ENCODE results near the gene TACC2. TPM values are rescaled to one million over a fixed set of nuclear protein-coding genes. Genes with fewer than 3 reads are reported as not detected.

Gene TACC2
- total and polyA plus RNA-seq, 2 donors (not counting 3 experiments of a cell fraction or from before 2014, with no cell fraction given), result 14.4 to 46.2 TPM

DNA sequence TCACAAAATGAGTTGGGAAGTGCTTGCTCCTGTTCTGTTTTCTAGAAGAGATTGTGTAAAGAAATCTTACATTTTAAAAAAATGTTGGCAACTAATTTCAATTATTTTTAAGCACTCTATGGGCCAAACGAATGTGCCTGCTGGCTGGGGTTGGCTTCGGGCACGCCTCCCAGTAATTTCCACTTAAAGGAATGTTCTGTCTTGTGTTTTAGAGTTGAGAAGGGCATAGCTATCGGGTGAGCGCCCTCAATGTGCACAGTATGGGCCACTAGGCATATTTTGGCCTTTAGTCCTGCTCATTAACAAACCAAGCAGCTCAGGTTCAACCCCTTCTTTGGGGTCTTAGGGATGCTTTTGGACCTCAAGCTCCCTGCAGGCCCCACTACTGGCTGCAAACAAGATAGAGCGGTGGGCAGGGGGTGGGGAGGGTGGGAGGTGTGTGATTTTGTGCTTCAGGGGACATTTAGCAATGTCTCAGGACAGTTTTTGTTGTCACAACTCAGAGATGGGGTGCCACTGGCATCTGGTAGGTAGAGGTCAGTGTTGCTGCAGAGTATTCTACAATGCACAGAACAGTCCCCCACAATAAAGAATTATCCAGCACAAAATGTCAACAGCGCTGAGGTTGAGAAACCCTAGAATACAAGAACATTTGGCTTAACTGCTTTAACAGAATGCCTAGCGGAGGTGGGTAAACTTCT lies 40.7 kb downstream of the TACC2 start:
- no peak overlapping the region for H3K4me3 ChIP-seq (replicated peaks in 1 of 3; ENCODE audit: insufficient read depth in 1 of 3, low read depth in 1 of 3, low read length in 3 of 3)
- no peaks in the 10 kb centered on the region for H3K36me3 ChIP-seq (ENCODE audit: control insufficient read depth in 2 of 2, extremely low read depth in 1 of 2, insufficient read depth in 2 of 2, low read length in 2 of 2)
- no peak overlapping the region for H3K27ac ChIP-seq (ENCODE audit: insufficient read depth, low read depth, low read length)
- H2AFZ ChIP-seq (ENCODE audit: low read depth, low read length), result no peak overlapping the region
- no TSS peak for BruUV-seq (replicated peaks)
- H3K4me1 ChIP-seq (ENCODE audit: control insufficient read depth, extremely low read depth, insufficient read depth, low read length), result no peaks in the 10 kb centered on the region
- H4K20me1 ChIP-seq (replicated peaks; ENCODE audit: control insufficient read depth, extremely low read depth, insufficient read depth, low read length), result no peaks in the 10 kb centered on the region
- CTCF ChIA-PET, result no interaction called here
- no peaks in the 10 kb centered on the region for H3K9me3 ChIP-seq (replicated peaks; ENCODE audit: control insufficient read depth, insufficient read depth, low read length)
- dilution Hi-C loops (cut with MboI; ENCODE audit: extremely low pct_ligation_motif_present, low sequenced_read_pairs) (no loop called here), intact Hi-C loops (cut with micrococcal nuclease) (no loop called here)
- TF ChIP-seq POLR2AphosphoS5 (IDR thresholded peaks at IDR 0.05; ENCODE audit: insufficient read depth, low read depth, low read length), result no peak
- TF ChIP-seq MAX (IDR thresholded peaks at IDR 0.05; ENCODE audit: insufficient read depth, insufficient read length), result no peak
- no peak for TF ChIP-seq JUN (IDR thresholded peaks at IDR 0.05; ENCODE audit: borderline replicate concordance, insufficient read depth, insufficient read length, low read depth)
- TF ChIP-seq EZH2 (IDR thresholded peaks at IDR 0.05; ENCODE audit: borderline replicate concordance, low read depth, low read length, severe bottlenecking), result no peak
- no peak for TF ChIP-seq FOS (IDR thresholded peaks at IDR 0.05; ENCODE audit: borderline replicate concordance, insufficient read depth, low read length)
- no peaks in the 10 kb centered on the region for H3K9me1 ChIP-seq (replicated peaks; ENCODE audit: control insufficient read depth, extremely low read depth, insufficient read depth, low read length)
- H3K27me3 ChIP-seq (ENCODE audit: control insufficient read depth in 2 of 2, insufficient read depth in 2 of 2, low read length in 2 of 2), result peaks cover 0 to 2% of the 10 kb centered on the region in 2 experiments
- no peak overlapping the region for H3K4me2 ChIP-seq (ENCODE audit: insufficient read depth, low read length)
- DNase-seq (ENCODE audit: low read depth, low spot score) (no peak), FAIRE-seq (no peak)
- POLR2A ChIA-PET, result no interaction called here
- no peak overlapping the region for H3K9ac ChIP-seq (replicated peaks; ENCODE audit: extremely low read depth, insufficient read depth, low read length)
- no peaks in the 10 kb centered on the region for H3K79me2 ChIP-seq (ENCODE audit: control insufficient read depth, insufficient read depth, low read length)

DNA sequence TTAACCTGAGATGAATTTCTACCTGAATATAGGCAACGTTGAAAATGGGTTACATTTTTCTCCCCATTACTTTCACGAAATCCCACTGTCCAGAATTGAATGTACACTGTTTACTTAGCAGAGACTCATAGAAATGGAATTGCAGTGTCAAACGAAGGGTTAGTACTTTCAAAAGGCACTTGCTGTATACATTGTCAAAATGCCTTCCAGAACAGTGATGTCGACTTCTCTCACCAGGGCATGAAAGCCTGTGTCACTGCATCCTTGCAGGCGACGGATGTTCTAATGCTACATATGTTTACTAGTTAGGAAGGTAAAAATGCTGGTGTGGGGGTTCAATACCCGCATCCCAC lies 41.2 kb downstream of the TACC2 start:
- Histone ChIP-seq H3K4me1 (ENCODE audit: control insufficient read depth, extremely low read depth, insufficient read depth, low read length) (no peaks in the 10 kb centered on the region), H3K36me3 (ENCODE audit: control insufficient read depth in 2 of 2, extremely low read depth in 1 of 2, insufficient read depth in 2 of 2, low read length in 2 of 2) (no peaks in the 10 kb centered on the region), H3K27ac (ENCODE audit: insufficient read depth, low read depth, low read length) (no peak overlapping the region), H3K4me2 (ENCODE audit: insufficient read depth, low read length) (no peak overlapping the region), H4K20me1 (replicated peaks; ENCODE audit: control insufficient read depth, extremely low read depth, insufficient read depth, low read length) (no peaks in the 10 kb centered on the region), H3K27me3 (ENCODE audit: control insufficient read depth in 2 of 2, insufficient read depth in 2 of 2, low read length in 2 of 2) (peaks cover 0 to 2% of the 10 kb centered on the region in 2 experiments), H3K9me3 (replicated peaks; ENCODE audit: control insufficient read depth, insufficient read depth, low read length) (no peaks in the 10 kb centered on the region), H3K9me1 (replicated peaks; ENCODE audit: control insufficient read depth, extremely low read depth, insufficient read depth, low read length) (no peaks in the 10 kb centered on the region), H2AFZ (ENCODE audit: low read depth, low read length) (no peak overlapping the region), H3K9ac (replicated peaks; ENCODE audit: extremely low read depth, insufficient read depth, low read length) (no peak overlapping the region), H3K4me3 (replicated peaks in 1 of 3; ENCODE audit: insufficient read depth in 1 of 3, low read depth in 1 of 3, low read length in 3 of 3) (no peak overlapping the region), H3K79me2 (ENCODE audit: control insufficient read depth, insufficient read depth, low read length) (no peaks in the 10 kb centered on the region)
- dilution Hi-C loops (cut with MboI; ENCODE audit: extremely low pct_ligation_motif_present, low sequenced_read_pairs), result no loop called here
- ChIA-PET CTCF (no interaction called here), POLR2A (no interaction called here)
- DNase-seq (ENCODE audit: low read depth, low spot score), result no peak
- BruUV-seq (replicated peaks), result no TSS peak
- intact Hi-C loops (cut with micrococcal nuclease), result no loop called here
- TF ChIP-seq EZH2 (IDR thresholded peaks at IDR 0.05; ENCODE audit: borderline replicate concordance, low read depth, low read length, severe bottlenecking) (no peak), GATA2 (IDR thresholded peaks at IDR 0.05; ENCODE audit: insufficient read depth, insufficient read length, low read depth, low read length) (no peak), JUN (IDR thresholded peaks at IDR 0.05; ENCODE audit: borderline replicate concordance, insufficient read depth, insufficient read length, low read depth) (no peak)
- no peak for FAIRE-seq
